HG02840 (cell line): ENCODE measurements around the gene HBM.
"Not testable (repeated sequence)": the region's sequence is repeated elsewhere in the genome, so short reads cannot be mapped to it uniquely, and the experiment has no call there.

Source experiments
- ATAC-seq: cut with Tn5 transposase; IDR thresholded peaks from one replicate; pipeline ENCODE4 v1.9.1; 2021; ENCODE audit warnings: mild to moderate bottlenecking, moderate library complexity, moderate number of reproducible peaks; ENCODE audit not compliant: unreplicated experiment, low FRiP score

The HBM gene

DNA sequence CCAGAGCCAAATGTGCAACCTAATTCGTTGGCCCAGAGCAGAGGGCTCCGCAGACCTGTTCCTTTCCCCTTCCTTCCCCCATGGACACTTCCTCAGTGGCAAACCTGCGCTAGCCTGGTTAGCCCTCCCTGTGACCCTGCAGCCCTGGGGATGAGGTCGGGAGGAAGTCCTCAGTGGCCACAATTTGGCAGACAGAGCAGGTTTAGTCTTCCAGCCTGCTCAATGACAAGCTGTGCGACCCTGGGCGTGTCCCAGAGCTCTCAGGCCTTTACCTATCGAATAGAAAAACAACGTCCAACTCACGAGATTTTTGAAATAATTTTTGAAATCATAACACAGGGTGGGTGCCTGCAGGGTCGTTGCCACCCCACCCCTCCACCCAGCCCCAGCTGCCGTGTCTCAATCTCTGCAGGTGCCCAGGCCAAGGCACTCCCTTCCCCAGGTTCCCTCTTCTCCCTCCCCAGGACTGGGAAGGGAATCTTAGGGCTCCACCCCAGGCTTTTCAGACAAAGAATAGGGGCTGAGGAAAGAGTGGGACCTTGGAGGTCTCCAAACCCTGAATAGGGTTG lies 1.4 kb downstream of the HBM start:
- no peak for ATAC-seq

DNA sequence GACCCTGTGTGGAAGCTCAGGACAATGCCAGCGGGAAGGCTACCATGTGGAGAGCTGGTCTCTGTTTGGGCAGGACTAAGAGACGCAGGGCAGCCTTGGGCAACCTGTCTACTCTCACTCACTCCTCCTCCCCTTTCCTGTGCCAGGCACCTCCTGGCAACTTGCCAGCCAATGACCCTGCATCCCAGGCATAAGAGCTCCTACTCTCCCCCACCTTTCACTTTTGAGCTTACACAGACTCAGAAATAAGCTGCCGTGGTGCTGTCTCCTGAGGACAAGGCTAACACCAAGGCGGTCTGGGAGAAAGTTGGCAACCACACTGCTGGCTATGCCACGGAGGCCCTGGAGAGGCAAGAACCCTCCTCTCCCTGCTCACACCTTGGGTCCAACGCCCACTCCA lies 2.6 kb downstream of the HBM start:
- ATAC-seq = no peak

DNA sequence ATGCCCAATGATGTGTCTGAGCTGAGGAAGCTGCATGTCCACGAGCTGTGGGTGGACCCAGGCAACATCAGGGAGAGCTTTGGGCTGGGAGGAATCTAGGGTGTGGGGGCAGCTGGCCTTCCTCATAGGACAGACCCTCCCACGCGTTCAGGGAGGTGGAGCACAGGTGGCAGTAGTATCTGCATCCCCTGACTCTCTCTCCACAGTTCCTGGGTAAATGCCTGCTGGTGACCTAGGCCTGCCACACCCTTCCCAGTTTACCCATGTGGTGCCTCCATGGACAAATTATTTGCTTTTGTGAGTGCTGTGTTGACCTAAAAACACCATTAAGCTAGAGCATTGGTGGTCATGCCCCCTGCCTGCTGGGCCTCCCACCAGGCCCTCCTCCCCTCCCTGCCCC lies 3.2 kb downstream of the HBM start:
- no peak for ATAC-seq

DNA sequence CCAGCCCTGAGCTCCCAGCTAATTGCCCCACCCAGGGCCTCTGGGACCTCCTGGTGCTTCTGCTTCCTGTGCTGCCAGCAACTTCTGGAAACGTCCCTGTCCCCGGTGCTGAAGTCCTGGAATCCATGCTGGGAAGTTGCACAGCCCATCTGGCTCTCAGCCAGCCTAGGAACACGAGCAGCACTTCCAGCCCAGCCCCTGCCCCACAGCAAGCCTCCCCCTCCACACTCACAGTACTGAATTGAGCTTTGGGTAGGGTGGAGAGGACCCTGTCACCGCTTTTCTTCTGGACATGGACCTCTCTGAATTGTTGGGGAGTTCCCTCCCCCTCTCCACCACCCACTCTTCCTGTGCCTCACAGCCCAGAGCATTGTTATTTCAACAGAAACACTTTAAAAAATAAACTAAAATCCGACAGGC lies 4.3 kb downstream of the HBM start:
- ATAC-seq = not testable (repeated sequence)

DNA sequence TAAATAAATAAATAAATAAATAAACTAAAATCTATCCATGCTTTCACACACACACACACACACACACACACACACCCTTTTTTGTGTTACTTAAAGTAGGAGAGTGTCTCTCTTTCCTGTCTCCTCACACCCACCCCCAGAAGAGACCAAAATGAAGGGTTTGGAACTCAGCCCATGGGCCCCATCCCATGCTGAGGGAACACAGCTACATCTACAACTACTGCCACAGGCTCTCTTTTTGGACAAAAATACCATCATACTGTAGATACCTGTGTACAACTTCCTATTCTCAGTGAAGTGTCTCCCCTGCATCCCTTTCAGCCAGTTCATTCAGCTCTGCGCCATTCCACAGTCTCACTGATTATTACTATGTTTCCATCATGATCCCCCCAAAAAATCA lies 5.0 kb downstream of the HBM start:
- ATAC-seq = no peak

DNA sequence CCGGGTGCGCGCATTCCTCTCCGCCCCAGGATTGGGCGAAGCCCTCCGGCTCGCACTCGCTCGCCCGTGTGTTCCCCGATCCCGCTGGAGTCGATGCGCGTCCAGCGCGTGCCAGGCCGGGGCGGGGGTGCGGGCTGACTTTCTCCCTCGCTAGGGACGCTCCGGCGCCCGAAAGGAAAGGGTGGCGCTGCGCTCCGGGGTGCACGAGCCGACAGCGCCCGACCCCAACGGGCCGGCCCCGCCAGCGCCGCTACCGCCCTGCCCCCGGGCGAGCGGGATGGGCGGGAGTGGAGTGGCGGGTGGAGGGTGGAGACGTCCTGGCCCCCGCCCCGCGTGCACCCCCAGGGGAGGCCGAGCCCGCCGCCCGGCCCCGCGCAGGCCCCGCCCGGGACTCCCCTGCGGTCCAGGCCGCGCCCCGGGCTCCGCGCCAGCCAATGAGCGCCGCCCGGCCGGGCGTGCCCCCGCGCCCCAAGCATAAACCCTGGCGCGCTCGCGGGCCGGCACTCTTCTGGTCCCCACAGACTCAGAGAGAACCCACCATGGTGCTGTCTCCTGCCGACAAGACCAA lies 6.7 kb downstream of the HBM start, which contains the start of gene HBA2:
Gene HBA2, plus strand, starts transcription at position 503 of the 568 bp plus-strand sequence. Its CDS starts 37 bp downstream, at position 540.
- not testable (repeated sequence) for ATAC-seq

DNA sequence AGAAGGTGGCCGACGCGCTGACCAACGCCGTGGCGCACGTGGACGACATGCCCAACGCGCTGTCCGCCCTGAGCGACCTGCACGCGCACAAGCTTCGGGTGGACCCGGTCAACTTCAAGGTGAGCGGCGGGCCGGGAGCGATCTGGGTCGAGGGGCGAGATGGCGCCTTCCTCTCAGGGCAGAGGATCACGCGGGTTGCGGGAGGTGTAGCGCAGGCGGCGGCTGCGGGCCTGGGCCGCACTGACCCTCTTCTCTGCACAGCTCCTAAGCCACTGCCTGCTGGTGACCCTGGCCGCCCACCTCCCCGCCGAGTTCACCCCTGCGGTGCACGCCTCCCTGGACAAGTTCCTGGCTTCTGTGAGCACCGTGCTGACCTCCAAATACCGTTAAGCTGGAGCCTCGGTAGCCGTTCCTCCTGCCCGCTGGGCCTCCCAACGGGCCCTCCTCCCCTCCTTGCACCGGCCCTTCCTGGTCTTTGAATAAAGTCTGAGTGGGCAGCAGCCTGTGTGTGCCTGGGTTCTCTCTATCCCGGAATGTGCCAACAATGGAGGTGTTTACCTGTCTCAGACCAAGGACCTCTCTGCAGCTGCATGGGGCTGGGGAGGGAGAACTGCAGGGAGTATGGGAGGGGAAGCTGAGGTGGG lies 7.6 kb downstream of the HBM start:
- ATAC-seq = not testable (repeated sequence)

DNA sequence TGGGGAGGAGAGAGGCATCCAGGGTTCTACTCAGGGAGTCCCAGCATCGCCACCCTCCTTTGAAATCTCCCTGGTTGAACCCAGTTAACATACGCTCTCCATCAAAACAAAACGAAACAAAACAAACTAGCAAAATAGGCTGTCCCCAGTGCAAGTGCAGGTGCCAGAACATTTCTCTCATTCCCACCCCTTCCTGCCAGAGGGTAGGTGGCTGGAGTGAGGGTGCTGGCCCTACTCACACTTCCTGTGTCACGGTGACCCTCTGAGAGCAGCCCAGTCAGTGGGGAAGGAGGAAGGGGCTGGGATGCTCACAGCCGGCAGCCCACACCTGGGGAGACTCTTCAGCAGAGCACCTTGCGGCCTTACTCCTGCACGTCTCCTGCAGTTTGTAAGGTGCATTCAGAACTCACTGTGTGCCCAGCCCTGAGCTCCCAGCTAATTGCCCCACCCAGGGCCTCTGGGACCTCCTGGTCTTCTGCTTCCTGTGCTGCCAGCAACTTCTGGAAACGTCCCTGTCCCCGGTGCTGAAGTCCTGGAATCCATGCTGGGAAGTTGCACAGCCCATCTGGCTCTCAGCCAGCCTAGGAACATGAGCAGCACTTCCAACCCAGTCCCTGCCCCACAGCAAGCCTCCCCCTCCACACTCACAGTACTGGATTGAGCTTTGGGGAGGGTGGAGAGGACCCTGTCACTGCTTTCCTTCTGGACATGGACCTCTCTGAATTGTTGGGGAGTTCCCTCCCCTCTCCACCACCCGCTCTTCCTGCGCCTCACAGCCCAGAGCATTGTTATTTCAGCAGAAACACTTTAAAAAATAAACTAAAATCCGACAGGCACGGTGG lies 8.4 kb downstream of the HBM start:
- not testable (repeated sequence) for ATAC-seq

DNA sequence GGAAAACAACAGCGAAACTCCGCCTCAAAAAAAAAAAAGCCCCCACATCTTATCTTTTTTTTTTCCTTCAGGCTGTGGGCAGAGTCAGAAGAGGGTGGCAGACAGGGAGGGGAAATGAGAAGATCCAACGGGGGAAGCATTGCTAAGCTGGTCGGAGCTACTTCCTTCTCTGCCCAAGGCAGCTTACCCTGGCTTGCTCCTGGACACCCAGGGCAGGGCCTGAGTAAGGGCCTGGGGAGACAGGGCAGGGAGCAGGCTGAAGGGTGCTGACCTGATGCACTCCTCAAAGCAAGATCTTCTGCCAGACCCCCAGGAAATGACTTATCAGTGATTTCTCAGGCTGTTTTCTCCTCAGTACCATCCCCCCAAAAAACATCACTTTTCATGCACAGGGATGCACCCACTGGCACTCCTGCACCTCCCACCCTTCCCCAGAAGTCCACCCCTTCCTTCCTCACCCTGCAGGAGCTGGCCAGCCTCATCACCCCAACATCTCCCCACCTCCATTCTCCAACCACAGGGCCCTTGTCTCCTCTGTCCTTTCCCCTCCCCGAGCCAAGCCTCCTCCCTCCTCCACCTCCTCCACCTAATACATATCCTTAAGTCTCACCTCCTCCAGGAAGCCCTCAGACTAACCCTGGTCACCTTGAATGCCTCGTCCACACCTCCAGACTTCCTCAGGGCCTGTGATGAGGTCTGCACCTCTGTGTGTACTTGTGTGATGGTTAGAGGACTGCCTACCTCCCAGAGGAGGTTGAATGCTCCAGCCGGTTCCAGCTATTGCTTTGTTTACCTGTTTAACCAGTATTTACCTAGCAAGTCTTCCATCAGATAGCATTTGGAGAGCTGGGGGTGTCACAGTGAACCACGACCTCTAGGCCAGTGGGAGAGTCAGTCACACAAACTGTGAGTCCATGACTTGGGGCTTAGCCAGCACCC lies 9.5 kb downstream of the HBM start:
- no peak for ATAC-seq

DNA sequence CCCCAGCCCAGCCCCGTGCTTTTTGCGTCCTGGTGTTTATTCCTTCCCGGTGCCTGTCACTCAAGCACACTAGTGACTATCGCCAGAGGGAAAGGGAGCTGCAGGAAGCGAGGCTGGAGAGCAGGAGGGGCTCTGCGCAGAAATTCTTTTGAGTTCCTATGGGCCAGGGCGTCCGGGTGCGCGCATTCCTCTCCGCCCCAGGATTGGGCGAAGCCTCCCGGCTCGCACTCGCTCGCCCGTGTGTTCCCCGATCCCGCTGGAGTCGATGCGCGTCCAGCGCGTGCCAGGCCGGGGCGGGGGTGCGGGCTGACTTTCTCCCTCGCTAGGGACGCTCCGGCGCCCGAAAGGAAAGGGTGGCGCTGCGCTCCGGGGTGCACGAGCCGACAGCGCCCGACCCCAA lies 10.2 kb downstream of the HBM start:
- not testable (repeated sequence) for ATAC-seq

DNA sequence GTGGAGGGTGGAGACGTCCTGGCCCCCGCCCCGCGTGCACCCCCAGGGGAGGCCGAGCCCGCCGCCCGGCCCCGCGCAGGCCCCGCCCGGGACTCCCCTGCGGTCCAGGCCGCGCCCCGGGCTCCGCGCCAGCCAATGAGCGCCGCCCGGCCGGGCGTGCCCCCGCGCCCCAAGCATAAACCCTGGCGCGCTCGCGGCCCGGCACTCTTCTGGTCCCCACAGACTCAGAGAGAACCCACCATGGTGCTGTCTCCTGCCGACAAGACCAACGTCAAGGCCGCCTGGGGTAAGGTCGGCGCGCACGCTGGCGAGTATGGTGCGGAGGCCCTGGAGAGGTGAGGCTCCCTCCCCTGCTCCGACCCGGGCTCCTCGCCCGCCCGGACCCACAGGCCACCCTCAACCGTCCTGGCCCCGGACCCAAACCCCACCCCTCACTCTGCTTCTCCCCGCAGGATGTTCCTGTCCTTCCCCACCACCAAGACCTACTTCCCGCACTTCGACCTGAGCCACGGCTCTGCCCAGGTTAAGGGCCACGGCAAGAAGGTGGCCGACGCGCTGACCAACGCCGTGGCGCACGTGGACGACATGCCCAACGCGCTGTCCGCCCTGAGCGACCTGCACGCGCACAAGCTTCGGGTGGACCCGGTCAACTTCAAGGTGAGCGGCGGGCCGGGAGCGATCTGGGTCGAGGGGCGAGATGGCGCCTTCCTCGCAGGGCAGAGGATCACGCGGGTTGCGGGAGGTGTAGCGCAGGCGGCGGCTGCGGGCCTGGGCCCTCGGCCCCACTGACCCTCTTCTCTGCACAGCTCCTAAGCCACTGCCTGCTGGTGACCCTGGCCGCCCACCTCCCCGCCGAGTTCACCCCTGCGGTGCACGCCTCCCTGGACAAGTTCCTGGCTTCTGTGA lies 11.0 kb downstream of the HBM start, which contains the start of gene HBA1:
Gene HBA1, plus strand, starts transcription at position 204 of the 906 bp plus-strand sequence. Its CDS starts 37 bp downstream, at position 241.
- not testable (repeated sequence) for ATAC-seq

DNA sequence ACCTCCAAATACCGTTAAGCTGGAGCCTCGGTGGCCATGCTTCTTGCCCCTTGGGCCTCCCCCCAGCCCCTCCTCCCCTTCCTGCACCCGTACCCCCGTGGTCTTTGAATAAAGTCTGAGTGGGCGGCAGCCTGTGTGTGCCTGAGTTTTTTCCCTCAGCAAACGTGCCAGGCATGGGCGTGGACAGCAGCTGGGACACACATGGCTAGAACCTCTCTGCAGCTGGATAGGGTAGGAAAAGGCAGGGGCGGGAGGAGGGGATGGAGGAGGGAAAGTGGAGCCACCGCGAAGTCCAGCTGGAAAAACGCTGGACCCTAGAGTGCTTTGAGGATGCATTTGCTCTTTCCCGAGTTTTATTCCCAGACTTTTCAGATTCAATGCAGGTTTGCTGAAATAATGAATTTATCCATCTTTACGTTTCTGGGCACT lies 11.6 kb downstream of the HBM start:
- no peak for ATAC-seq

DNA sequence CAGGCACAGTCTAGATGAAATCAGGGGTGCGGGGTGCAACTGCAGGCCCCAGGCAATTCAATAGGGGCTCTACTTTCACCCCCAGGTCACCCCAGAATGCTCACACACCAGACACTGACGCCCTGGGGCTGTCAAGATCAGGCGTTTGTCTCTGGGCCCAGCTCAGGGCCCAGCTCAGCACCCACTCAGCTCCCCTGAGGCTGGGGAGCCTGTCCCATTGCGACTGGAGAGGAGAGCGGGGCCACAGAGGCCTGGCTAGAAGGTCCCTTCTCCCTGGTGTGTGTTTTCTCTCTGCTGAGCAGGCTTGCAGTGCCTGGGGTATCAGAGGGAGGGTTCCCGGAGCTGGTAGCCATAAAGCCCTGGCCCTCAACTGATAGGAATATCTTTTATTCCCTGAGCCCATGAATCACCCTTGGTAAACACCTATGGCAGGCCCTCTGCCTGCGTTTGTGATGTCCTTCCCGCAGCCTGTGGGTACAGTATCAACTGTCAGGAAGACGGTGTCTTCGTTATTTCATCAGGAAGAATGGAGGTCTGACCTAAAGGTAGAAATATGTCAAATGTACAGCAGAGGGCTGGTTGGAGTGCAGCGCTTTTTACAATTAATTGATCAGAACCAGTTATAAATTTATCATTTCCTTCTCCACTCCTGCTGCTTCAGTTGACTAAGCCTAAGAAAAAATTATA lies 12.3 kb downstream of the HBM start:
- no peak for ATAC-seq

DNA sequence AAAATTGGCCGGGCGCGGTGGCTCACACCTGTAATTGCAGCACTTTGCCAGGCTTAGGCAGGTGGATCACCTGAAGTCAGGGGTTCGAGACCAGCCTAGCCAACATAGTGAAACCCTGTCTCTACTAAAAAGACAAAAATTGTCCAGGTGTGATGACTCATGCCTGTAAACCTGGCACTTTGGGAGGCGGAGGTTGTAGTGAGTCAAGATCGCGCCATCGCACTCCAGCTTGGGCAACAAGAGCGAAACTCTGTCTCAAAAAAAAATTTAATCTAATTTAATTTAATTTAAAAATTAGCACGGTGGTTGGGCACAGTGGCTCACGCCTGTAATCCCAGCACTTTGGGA lies 12.9 kb downstream of the HBM start:
- ATAC-seq = no peak

DNA sequence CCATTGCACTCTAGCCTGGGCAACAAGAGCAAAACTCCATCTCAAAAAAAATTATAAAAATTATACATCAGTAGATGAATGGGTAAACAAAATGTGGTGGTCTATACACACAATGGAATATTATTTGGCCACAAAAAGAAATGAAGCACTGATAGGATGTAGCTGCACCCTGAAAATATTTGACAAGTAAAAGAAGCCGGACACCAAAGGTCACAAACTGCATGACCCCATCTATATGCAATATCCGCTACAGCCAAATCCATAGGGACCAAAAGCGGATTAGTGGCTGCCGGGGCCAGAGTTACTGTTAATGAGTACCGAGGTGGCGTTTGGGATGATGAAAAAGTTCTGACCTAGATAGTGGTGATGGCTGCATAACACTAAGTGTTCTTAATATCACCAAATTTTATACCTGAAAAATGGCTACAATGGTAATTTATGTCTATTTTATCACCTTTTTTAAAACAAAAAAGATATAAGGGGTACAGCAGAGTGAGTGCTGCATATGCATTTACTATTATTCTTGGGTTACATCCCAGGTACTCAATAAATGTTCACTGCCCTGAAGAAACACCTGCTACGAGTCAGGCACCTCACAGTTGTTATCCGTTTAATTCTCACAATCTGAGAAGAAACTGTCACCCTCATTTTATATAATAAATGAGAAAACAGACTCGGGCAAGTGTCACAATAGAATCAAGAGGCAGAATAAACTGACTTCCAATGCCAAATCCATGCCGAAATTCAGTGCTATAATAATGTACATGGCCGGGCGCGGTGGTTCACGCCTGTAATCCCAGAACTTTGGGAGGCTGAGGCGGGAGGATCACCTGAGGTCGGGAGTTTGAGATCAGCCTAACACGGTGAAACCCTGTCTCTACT lies 13.7 kb downstream of the HBM start:
- ATAC-seq = no peak

DNA sequence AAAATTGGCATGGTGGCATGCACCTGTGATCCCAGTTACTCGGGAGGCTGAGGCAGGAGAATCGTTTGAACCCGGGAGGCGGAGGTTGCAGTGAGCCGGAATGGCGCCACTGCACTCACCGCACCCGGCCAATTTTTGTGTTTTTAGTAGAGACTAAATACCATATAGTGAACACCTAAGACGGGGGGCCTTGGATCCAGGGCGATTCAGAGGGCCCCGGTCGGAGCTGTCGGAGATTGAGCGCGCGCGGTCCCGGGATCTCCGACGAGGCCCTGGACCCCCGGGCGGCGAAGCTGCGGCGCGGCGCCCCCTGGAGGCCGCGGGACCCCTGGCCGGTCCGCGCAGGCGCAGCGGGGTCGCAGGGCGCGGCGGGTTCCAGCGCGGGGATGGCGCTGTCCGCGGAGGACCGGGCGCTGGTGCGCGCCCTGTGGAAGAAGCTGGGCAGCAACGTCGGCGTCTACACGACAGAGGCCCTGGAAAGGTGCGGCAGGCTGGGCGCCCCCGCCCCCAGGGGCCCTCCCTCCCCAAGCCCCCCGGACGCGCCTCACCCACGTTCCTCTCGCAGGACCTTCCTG lies 14.4 kb downstream of the HBM start, which contains the start of gene HBQ1:
Gene HBQ1, plus strand, starts transcription at position 359 of the 575 bp plus-strand sequence. Its CDS starts 28 bp downstream, at position 387.
- no peak for ATAC-seq
